GM04504 (cell line): ENCODE data around the gene SP140L.
"Not testable (repeated sequence)": the region's sequence is repeated elsewhere in the genome, so short reads cannot be mapped to it uniquely, and the experiment has no call there.

ENCODE experiments used
- DNase-seq: peaks from one replicate; pipeline ENCODE4 v3.0.0-alpha.2; 2012; ENCODE audit warnings: low read depth

The SP140L gene

DNA sequence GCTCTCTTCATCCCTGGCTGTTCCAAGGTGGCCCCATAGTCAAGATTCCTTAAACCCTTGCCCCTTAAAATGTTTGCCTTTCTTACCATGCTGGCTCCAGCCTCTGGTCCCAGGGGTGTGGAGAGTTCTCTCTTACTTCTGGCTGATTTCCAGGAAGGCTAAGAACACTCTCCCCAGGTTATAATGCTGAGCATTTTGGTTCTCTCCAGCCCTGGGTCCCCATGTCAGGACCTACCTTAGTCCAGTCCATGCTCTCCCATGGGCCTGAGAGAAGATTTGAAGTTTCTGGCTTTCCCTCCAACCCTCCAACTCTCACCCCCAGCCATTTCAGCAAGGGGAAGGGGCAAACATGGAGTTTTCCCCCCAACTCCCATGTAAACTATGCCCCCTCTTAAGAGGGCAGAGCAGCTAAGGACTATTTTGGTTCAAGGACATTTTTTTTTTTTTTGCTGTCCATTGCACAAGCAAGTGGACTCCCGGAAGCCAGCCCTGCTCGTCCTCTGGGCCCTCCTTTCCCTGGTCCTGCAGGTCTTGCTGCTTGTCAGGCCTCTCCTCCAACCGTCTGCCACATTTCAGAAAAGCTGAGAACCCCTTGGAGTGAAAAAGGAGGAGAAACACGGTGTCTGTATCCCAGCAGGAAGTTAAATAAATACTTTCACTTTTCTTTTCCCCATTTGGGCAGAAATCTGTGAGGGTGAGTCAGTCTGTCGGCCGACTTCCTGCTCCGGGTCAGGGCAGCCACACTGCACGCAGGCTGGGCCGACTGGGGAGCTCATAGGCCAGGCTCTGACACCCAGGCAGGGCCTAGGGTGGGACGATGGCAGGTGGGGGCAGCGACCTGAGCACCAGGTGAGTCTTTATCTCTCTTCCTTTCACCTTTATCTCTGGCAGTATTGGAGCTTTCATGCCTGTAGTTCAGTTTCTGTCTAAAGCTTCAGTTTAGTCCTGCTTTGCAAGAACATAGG, at the start of gene SP140L:
SP140L (plus strand) TSS at position 741 of the 965 bp plus-strand sequence; CDS start at position 818, 77 bp downstream.
- peak; percentile 66 for DNase-seq

DNA sequence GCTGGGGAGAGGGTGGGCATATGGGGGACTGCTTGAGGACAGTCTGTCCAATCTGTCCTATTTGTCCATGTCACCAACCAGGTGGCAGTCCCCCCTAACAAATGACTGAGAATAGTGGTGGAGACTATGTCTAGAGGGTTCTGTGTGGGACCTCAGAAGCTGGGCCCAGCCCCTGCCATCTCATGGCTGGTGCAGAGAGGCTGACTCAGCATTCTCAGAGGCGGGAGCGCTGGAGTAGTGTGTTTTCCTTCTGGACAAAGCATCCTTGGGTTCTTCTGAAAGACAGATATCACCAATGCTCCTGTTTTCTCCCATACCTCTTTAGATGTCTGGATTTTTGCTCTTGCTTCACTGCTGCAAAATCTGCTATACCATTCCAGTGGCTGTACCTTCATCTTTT, 44.1 kb upstream of the SP140L start:
- no peak for DNase-seq

DNA sequence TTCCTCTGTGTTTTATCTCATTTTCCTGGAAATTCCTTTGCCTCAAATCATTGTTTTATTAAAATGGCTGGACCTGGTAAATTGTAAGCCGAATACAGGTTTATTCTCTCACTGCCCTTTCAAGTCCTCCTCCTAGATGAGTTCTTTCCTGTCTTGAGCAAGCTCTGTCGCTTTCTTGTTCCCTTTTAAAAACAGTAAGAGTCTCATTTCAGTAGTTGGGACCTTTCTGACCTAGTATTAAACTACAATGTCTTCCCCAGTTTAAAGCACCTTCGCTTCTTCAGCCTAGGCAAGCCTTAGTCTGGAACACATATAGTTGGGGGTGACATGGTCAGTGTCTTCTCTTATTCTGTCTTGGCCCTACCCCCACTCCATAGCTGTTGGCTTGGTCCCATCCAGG, 40.9 kb upstream of the SP140L start:
- DNase-seq, result no peak

DNA sequence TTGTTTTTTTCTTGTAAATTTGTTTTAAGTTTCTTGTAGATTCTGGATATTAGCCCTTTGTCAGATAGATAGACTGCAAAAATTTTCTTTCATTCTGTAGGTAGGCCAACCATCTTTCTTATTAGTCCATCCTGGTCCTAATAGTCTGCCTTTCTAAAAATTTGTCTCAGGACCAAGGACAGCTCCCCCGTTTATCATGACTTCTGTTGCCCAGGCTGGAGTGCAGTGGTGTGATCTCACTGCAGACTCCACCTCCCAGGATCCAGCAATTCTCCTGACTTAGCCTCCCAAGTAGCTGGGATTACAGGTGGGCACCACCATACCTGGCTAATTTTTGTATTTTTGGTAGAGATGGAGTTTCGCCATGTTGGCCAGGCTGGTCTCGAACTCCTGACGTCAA, 37.7 kb upstream of the SP140L start:
- DNase-seq, result peak; percentile 6

DNA sequence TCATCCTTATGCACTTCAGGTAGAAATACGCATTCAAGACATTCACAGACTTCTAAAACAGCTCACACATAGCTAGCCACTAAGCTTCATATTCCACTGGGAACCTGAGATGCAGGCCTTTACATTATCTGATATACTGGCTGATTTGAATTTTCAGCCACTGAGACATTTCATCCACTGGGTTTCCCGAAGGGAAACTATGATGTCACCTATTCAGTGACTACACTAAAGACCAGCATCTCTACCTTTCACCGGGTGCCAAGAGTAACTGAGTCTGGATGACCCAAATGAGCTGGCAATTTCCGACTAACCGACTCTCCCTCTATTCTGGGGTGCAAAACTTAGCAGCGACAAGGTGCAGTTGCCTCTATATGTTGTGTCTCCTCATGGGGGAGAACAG, 31.8 kb upstream of the SP140L start:
- no peak for DNase-seq

DNA sequence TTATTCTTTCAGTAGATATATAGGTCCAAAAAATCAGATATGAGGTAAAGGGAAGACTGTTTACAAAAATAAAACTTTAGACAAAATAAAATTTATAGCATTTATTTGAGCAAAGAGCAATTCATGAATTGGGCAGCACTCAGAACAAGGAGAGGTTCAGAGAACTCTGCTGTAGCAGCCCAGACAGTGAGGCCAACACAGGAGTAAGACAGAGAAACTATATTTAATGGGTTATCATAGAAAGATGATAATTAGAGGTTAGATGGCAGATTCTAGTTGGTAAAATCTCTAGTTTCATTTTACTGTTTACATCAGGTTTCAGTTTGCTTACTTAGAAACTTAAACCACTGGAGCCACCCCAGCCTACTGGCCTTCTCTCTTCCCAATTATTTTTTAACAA, 30.1 kb upstream of the SP140L start:
- no peak for DNase-seq

DNA sequence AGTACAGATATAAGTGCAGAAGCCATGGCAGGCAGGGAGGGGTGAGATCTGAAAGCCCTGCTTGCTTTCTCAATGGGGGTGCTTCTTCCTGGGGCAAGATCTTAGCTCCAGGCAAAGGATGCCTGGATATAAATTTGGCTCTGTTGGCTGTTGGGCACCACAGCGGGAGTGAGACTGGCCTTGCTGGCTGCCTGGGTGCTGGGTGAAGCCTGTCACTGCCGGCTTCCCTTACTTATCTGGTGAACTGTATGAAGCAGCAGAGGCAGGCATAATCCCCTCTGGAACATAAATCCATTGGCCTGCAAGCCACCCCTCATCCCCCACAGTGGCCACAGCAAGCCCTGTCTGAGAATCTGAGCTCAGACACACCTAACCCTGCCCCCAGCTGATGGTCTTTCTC, 27.4 kb upstream of the SP140L start:
- DNase-seq, result no peak

DNA sequence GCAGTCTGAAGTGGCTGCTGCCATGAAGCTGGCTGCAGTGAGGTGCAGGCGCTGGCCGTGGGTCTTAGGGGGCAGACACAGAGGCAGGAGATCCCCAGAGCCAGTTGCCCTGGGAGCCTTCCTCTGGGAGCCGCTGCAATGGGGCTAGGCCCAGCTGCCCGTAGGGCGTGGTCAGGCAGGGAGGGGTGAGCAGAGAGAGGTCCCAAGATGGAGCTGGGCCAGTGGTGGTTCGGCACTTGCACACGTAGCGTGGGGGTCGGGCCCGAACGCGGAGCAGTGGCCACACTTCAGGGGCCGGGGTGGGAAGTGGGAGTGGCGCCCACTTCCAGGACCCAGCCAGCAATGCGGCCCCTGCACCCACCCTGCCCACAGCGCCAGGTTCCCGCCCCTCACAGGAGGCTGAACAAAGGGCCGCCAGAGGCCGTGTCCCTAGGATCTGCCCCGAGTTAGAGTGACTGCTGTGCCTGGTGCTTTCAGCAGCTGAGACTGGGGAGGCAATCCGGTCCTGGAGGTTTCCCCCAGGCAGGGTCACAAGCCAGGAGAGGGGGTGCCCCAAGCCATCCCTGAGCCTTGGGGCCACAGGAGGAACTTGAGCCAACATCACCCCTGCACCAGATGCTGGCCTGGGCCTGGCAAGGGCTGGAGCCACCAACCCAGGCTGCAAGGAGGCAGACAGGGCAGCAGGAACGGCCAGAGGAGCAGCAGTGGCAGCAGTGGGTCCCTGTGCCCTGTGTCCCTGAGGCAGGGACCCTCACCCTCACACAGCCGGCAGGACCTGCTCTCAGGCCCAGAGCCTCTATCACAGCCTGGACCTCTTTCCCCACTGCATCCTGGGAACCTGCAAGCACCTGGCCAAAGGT, 21.3 kb upstream of the SP140L start:
- DNase-seq, result no peak

DNA sequence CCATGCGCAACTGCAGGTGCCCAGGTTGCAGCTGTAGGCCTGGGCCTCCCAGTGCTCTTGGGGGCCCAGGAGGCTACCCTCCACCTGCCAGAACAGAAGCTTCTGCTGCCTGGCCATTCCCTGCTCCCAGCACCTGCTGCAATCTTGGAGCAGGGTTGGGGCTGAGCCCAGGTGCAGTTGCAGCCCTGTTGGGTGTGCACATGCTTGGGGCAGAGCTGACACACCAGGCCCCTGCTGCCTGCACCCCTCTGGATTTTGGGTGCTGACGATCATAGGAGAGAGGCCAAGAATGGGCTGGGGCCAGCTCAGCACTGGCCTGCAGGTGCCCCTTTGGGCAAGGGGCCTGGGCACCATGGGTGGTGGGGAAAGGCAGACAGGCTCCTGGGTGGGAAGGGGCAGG, 20.5 kb upstream of the SP140L start:
- no peak for DNase-seq

DNA sequence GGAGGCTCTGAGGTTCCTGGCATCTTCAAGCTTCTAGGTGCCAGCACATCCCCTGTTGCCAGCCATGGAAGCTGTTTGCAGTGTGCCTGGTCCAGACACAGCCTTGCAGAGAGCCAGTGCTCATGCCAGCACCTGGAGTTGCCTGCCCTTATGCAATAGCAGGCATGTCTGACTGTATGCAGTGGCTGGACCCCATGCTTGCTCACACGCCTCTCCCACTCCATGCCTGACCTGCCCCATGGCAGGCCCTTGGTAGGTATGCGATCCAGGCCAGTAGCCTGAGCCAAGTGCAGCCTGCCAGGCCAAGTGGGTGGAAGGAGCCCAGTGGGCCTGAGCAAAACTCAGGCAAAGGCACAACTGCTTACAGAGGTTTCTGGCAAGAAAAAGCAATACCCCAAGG, 19.5 kb upstream of the SP140L start:
- DNase-seq, result no peak

DNA sequence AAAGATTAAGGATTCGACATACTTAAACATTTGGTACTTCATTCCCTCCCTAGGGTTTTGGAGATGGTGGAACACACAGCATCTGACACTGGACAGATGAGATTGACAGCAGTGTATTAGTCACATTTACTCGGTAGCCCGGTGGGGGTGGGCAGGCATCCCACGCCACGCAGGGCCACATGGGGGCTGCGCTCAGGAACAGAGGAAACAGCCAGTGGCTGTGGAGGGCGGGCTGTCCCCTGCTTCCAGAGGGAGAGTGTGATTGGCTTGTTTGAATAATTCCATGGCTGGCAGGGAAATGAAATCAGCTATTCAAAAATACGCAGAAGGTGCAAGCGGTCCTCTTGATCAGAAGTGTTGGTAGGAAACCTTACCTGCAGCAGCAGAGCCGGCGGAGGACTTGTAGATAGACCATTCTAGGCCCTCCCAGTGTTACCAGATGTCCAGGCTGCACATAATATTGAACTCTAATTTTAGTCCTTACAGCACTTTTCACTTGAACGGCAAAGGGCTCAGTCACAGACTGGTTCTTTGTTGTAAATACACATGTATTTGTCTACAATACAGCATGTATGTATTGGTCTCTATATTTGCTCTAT, 18.5 kb upstream of the SP140L start:
- no peak for DNase-seq

DNA sequence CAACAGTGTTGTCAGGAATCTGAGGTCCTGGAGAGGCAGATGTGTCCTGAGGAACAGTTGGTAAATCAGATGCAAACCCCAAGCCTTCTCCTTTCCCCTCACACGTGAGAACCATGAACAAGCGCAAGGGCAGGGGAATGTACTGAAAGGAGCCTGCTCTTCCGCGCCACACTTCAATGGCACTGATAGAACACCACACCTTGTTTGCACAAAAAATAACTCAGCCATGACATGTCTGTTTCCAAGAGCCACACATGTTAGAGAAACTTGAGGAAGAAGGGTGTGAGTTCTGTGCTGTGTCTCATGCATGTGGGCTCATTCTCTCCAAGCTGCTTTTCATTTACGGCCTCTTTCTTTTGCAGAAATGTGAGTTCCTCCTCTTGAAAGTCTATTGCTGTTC, 16.2 kb upstream of the SP140L start:
- not testable (repeated sequence) for DNase-seq

DNA sequence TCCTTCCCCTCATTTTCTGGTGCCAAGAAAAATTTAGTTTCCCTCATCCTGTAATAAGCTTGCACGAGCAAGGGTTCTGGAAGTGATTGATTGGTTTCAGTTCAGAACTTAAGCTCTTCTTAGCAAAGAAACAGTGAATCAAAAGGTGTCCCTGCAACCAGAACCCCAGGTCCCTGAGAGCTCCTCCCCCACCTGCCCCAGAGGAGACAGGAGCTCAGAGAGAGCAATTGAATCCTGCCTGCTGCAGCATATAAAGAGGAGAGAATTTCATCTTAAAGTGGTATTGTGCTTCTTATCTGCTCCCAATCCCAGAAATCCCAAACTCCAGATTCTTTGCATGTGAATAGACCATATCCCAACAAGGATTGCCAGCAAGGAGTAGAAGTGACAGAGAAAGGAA, 15.4 kb upstream of the SP140L start:
- DNase-seq, result not testable (repeated sequence)

DNA sequence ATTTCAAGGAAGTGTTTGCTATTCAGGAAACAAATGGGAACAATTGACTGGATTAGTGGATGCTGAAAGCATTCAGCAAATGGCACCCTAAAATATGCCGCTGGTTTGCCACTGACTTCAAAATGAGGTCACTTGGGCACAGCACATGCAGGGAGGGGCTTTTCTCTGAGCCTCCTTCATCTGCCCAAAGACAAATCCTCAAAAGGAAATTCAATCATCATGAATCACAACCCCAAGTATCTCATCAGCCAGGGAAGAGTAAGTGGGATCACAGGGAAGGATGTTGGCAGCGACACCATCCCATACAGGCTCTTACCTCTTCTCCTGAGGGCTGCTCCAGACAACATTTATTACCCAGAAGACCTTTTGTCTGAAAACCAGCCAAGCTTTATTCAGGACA, 14.4 kb upstream of the SP140L start:
- DNase-seq, result no peak

DNA sequence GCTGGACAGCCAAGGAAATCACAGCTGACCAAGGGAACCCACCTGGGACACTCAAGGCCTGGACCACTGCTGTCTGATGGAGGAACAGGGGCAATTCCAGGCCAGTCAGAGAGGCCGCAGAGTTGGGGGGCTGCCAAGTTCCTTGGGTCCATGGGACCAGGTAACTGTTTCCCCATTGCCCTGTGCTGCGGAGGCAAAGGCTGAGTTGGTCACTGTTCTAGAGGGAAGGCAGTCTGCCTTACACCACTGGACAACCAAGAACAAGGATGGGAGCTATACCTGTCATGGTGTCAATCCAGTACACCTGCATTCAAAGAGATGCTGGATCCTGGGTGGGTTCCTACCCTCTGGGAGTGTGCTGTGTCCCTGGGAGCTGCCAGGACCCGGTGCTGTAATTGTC, 9.6 kb upstream of the SP140L start:
- no peak for DNase-seq

DNA sequence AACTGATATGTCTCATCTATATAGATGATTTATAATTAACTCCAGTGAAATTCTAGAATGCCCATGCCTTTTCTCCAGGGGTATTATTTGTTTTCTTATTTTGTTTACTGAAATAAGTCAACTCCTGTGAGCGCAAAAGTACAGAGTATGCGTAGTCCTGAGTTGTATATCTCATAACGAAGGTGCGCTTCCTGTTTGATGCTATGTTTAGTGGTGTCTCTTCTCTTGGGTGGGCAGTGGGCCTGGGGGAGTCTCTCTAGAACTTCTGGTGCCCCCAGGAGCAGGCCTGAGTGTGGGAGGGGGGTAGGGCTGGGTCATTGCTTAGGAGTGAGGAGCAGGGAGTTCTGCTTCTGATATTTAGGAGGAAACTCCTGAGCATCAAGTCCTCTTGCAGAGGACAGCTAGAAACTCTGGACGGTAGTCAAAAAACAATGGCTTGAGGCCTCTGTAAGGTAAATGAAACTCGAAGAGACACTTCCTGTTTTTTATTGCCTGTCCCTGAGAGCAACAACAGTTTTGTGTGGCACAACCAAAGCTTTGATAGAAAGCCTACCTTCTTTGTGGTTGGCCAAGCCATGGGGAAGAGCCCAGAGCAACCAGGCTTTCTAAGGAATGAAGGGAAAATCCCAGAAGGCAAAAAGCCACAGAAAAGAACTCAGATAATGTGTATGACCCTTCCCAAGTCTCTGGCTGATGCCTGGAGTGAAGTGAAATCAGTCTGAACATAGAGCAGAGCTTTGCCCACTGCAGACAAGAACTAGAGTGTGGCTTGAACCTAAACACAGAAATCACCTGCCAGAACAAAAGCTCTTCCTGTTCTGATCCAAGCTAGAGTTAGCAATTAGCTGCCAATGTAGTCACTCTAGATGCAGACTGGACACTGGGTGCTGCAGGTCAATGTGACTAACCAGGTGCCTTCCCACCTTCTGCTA, 8.5 kb upstream of the SP140L start:
- no peak for DNase-seq

DNA sequence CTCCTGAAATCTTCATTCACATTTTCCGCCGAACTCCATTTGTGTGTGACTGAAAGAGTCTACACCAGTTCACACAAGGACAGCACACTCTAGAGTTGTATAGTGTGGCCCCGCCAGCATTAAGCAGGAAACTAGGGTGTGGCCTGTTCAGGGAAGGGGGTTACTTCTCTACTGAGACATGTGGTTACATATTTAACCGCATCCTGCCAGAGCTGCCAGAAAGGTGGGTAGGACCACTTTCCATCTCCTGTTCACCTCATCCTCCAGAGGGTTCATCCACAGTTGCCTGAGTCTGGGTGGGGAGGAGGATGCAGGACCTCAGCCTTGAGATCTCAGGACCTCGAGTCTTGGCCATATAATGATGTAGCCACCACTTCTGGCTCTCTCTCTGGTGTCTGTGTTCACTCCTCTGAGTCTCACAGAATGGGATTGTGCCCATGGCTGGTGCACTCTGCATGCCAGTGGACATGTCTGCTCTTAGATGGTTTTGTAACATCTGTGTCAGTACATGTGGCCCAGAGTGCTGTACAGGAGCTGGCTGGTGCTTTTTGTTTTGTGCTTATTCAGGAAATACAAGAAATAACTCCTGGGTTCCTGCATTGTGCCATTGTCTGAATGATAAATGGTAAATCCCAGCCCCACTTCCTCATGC, 7.7 kb upstream of the SP140L start:
- no peak for DNase-seq

DNA sequence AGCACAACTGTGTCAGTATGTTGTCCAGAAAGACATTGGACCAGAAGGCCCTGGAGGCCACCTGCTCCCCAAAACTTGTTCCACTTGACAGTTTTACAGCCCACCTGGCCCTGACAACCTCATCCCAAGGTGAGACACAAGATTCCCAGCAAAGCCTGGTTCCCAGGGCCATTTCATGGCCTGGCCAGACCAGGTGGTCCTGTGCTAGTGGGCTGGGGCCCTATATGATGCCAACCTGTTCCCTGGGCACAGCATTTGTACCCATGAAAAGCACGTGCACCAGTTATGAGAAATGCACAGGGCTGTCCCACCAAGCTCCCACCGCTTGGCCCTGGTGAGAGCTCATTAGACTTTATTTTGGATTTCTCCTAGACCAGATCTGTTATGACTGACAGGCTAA, 6.0 kb upstream of the SP140L start:
- DNase-seq, result no peak

DNA sequence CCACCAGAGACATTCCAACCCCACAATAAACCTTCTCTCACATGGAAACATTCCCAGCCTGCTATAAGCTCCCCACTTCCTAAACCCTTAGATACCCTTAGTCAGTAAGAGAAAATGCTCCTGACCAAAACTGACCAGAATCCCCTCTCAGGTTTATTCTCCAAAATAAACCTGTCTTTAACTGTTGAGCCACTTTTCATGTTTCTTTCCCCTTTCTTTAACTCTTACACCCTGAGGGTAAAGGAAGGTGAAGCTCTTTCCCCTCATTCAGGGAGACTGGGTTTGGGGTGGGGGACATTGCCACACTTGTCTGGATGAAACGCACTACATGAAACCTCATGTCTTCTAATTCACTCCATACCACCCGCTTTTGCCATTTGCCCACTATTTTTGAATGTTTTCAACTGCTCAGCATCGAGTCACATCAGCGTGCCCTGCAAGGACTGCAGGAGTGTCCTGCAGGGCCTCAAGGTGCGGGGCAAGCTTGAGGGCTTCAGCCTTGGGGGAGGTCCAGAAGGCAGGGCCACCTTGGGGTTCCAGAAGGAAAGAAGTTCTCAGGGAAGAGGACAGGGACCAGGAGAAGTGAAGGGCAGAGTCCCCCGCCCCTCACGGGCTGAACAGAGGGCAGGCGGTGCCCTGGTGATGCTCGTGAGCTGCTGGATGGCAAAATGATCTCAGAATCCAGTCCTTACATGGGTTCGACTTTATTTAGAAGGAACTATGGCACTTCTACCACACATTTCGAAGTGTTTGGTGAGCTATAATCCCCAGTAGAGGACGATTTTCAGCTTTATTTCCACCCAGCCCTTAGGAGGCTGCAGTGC, 4.2 kb upstream of the SP140L start:
- no peak for DNase-seq
